DMS 273 (cell line): Measurements from ENCODE around the gene MIEF1.

Experiments used
- DNase-seq: peaks from one replicate; lab custom pipeline; 2025; ENCODE audit not compliant: unreplicated experiment; lab: John Stamatoyannopoulos, UW

Gene MIEF1

DNA sequence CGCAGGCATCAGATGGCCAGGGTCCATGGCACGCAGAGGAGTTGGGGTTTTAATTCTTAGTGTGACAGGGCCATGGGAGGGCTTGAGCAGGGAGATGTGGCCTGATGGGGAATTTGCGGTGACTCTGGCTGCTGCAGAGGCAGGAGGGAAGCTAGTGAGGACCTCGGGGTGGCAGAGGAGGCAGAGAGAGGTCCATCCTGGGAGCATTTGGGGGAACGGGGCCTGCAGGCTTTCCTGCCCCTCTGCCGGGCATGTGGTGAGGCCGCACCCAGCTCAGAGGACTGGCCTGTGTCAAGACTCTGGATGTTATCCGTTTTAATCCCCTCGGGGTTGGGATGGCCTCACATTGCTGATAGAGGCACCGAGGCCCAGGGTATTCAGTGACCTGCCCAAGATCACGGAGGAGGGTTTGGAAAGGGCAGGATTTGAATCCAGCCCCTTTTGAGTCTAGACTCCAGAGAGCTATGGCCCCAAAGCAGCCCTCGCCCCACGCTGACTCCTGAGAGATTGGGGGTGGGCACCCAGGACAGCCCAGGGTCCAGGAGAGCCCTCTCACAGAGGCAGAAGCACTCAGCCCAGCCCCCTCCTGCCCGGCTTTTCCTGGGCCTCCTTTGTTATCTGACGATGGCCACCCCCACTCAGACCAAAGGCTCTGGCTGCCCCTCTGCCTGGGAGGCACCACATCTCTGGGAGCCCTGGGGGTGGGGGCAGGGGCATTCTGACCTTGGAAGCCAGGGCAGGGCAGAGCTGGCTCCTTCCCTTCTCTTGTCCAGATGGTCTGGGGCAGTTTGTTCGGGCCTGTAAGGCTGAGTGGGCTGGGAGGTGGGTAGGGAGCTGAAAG, 31.4 kb upstream of the MIEF1 start:
- DNase-seq = no peak

DNA sequence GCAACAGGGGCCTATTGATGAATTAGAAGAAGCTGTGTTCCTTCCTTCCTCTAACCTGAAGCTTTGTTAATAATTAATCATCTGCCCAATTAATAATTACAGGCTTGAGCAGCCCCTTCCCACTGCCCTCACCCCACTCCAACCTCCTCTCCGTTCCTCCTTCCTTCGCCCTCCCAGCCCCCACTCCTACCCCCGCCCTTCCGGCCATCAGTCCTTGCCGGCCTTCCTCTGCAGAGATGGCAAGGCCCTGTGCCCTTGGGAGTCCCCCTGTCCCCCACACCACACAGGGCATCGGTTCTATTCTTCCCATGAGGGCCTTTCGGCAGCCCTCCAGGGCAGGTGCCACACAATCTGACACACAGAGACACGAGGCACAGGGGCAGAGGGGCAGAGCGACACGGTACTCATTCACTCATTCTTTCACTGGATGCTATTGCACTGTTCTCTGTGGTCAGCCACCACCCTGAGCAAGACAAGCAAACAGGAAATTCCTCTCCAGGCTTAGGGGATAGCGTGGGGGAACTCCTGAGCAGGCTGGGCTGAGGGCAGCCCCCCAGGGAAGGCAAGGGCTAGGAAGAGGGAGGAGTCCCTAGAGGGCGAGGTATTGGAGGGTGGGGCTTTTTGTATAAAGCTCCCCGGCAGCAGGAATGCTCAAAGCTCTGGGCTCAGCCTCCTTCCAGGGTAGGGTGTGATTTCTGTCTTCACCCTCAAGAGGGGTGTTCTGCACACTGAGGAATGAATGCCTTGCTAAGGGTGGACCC, 30.5 kb upstream of the MIEF1 start:
- no peak for DNase-seq

DNA sequence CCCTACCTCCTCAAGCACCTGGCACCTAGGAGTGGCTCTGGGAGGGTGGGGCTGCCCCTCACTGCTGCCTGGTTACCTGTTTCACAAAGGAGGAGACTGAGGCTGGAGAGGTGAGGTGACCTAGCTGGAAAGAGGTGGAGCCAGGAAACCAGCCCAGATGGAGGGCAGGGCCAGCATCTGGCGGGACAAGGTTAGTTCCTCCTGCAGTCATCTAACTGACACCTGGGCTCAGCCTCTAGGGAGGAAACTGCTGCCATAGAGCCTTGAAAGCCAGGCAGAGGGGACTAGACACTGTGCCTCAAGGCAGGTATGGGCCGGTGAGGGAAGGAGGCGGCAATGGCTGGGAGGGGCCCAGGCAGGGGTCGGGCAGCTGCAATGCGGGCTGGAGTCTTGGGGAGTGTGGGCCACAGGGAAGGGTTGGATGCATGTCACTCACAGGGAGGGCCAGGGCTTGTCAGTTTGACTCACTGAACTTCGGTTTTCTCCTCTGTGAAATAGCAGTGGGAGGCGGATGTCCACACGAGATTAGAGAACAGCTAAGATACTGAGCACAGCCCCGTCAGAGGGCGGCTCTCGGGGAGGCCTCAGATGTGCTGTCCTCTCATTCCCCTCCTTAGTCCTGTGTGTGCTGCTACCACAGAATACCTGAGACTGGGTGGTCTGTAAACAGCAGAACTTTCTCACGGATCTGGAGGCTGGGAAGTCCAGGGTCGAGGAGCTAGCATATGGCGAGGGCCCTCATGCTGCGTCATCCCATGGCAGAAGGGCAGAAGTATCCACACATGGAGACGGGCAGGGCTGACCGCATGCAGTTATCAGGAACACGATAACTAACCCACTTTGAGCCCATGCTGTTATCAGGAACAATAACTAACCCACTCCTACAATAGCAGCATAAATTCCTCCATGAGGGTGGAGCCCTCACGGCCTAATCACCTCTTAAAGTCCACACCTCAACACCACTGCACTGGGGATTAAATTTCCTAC, 29.2 kb upstream of the MIEF1 start:
- DNase-seq = no peak

DNA sequence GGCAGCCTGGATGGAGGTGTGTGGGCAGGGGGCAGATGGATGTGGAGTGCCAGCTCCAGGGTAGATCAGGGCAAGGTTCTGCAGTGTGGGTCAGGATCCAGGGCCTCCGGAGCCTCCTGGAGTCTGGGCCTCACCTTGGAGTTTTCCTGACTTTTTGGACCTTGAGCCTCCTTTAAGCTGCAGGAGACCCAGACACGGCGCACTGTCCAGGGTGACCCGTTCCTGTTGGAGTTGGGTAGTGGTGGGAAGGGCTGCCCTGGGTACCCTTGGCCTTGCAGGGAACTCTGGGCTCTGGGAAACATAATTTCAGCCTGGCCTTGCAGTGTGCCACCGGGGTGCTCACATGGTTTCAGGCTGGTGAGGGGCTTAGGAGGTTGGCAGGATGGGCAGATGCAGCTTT, 28.2 kb upstream of the MIEF1 start:
- no peak for DNase-seq

DNA sequence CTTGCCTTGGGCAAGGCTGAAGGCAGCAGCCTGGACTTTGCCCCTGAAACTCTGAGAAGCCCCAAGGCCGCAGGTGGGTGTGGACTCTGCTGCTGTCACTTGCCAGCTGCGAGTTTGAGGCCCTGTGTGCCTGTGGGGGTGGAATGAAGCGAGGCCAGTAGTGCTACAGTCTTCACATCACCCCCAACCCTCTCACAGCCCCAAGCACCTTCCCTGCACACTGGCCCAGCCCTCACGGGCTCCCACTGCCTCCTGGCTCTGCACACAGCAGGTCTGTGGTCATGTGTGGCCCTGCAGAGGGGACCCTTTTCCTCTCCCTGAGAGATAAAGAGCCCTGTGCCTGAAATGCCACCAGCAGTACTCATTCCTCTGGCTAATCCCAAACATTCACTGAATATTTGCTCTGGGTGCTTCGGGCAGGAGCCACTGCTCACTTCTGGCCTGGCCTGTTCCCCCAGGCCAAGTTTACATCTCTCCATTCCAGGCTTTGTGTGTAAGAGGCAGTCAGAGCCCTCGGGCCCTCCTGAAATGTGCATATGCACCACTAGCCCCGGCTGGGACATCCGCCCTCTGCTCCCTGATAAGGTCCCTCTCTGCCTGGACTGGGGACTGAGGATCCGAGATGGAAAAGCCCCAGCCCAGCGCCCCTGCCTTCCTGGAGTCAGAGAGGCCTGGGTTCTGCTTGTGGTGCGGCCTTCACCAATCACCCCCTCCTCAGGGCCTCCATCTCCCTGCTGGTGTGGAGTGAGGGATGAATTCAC, 27.6 kb upstream of the MIEF1 start:
- no peak for DNase-seq

DNA sequence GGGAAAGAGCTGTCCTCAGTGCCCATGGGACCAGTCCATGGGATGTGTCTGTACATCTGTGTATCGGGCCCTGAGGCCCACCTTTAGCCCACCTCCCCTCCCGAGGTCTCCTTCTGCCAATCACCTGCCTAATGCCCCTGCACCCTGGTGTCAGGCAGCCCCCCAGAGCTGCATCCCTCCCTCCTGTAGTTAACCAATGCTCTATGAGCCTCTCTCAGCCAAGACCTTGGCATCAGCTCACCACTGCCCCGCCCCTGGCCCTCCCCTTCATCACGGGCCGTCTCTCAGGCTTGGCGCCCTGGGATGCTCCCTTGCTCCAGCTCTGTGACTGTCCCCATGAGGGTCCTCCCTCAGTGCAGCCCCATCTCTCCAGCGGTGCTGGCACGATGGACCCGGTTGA, 26.8 kb upstream of the MIEF1 start:
- no peak for DNase-seq

DNA sequence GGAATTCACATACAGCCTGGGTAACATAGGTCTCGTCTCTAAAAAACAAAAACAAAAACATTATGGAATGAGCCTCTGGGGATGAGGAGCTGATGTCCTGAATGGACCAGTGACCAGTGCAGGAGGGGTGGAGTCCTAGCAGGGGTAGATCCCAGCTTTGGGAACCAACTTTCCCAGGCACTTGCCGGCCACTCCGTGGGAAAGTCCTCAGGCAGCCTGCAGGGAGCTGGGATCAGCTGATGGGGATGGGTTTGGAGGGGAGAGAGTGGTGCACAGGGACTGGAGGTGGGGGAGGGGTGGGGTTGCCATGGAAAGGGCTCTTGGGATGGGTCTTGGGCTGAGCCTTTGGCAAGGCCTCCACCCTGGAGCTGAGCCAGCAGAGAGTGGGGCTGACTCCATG, 26.2 kb upstream of the MIEF1 start:
- no peak for DNase-seq

DNA sequence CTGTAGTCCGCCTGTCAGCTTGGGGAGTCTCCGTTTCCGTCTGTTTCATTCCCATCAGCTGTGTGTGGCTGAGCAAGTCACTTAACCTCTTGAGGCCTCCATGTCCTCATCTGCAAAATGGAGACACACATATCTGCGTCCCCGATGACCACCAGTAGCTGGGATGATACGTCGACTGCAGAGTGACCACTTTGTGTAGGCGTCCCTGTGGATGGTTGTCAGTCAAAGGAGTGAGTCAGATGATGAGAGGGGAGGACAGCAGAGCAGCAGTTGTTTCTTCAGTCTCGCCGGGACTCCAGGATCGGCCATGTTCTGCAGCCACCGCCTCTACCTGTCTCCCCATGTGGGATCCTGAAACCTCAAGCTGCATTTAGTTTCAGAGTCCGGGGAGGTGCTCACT, 25.4 kb upstream of the MIEF1 start:
- no peak for DNase-seq

DNA sequence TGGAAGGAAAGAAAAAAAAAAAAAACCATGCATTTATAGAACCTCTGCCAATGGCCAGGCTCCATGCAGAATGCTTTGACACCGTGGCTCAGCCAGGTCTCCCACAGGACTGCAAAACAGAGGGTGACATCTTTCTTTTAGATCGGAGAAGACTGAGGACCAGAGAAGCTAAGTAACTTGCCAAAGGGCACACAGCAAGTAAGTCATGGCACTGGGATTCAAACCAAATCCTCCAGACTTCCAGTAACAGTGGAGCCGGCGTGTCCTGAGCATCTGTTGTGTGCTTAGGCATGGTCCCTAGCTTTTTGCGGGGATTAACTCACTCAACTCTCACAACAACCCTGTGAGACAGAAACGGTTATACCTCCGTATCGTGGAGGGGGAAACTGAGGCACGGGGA, 24.5 kb upstream of the MIEF1 start:
- no peak for DNase-seq

DNA sequence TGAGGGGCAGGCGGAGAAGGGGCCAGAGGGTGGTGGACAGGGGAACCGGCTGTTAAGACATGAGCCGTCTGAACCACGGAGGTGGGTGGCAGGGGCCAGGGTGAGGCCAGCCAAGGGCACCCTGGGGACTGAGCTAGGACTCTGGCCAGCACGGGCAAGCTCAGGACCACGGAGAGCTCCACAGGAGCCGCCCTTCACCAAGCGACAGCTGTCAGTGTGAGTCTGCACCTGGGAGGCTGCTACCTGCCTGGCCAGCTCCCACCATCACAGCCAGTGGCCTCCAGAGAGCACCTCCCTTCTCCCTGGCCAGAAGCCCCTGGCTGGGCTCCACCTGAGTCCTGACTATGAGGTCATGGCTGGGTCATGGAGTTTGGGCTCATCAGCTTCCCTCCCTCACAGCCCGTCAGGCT, 23.6 kb upstream of the MIEF1 start:
- DNase-seq = no peak

DNA sequence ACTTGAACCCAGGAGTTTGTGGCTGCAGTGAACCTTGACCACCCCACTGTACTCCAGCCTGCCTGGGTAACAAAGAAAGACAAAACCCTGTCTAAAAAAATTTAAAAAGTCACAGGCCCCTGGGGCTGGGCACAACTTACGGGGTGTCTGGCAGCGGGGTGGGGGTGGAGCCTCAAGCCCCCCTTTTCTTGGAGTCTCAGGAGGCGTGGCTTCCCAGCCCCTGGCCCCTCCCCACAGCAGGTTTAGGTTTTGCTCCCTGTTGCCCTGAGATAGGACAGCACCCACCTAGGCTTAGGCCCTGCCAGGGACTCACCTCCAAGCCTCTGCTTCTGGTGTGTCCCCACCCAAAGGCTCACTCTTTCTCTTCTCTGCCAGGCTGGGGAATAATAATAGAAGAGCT, 22.8 kb upstream of the MIEF1 start:
- no peak for DNase-seq

DNA sequence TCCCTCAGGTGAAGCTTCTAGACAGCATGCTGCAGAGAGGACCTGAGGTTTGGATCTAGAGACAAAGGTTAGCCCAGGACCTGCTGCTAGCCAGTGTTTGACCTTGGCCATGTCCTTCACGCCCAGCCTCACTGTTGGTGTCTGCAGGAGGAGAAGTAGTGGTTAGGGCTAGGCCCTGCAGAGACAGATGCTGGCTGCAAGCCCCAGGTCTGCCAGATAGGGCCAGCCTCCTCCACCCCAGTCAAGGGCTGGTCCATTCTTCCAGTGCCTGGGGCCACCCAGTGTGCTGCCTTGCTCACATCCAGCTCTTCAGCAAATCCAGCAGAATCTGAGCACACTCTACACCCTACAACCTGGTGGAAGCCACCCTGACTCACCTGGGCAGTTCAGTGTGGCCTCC, 21.5 kb upstream of the MIEF1 start:
- no peak for DNase-seq

DNA sequence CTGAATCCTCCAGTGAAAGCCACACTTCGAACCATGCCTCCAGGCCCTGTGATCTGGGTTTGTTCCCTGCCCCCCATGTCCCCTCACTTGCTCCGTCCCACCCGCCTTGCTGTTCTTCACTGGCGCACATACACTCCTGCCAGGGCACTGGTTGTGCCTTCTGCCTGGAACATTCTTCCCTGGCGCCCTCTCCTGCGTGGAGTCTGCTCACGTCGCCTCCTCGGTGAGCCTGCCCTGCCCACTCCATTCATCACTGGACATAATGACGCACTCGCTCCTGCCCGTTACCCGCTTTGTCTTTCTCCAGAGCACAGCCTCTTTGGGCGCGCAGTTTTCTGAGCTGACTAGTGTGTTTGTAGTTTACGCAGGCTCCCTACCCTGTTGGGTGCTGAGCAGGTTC, 21.0 kb upstream of the MIEF1 start:
- DNase-seq = no peak

DNA sequence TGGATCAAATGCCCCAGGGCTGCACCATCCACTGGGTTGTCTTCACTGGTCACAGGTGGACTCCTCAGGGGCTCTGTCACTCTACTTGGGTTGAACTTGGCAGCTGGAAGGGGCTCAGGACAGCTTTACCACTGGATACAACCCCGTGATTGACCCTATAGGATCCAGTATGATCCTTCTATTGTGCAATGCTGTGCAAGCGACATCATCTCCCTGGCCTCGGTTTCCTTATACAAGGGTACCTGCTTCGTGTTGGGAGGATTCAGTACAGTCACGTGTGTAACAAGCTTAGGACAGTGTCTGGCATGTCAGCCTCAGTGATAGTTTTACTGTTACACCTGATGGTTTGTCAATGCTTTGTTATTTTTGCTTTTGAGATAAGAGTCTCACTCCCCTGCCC, 20.5 kb upstream of the MIEF1 start:
- DNase-seq = no peak

DNA sequence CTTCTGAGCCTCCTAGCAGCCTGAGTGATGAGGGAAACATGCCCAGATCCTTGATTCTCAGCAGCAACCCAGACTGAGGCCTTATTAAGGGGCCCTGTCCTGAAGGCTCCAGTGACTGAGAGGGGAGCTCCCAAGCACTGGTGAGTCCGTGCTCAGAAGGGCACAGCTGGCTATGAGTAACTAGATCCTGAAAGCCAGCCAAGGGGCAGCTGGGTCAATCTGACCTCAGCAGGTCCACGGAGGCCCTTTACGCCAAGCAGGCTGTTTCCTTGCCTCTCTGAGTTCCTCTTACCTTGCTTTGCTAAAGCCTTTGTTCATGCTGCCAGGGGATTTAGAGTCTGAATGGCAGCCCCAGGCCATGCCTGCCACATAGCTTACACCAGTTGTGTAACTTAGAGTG, 19.3 kb upstream of the MIEF1 start:
- no peak for DNase-seq

DNA sequence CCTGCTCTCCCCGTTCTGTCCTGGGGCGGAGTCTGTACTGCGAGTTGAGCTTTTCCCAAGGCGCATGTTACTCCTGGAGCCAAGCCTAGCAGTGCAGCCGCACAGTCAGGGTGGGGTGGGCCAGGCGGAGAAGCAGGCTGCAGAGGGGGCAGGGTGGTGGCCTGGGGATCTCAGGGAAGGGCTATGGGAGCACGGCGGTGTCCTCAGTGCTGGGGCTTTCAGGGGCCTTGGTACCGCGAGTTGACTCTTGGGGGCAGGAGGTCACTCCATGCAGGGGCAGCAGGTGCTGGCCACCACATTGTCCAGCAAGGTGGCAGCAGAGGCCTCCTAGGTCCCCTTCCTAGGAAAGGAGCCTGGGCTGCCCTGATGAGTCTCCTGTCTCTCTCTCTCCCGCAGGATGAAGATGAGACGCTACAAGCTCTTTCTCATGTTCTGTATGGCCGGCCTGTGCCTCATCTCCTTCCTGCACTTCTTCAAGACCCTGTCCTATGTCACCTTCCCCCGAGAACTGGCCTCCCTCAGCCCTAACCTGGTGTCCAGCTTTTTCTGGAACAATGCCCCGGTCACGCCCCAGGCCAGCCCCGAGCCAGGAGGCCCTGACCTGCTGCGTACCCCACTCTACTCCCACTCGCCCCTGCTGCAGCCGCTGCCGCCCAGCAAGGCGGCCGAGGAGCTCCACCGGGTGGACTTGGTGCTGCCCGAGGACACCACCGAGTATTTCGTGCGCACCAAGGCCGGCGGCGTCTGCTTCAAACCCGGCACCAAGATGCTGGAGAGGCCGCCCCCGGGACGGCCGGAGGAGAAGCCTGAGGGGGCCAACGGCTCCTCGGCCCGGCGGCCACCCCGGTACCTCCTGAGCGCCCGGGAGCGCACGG, 14.9 kb upstream of the MIEF1 start:
- peak; percentile 32 for DNase-seq

DNA sequence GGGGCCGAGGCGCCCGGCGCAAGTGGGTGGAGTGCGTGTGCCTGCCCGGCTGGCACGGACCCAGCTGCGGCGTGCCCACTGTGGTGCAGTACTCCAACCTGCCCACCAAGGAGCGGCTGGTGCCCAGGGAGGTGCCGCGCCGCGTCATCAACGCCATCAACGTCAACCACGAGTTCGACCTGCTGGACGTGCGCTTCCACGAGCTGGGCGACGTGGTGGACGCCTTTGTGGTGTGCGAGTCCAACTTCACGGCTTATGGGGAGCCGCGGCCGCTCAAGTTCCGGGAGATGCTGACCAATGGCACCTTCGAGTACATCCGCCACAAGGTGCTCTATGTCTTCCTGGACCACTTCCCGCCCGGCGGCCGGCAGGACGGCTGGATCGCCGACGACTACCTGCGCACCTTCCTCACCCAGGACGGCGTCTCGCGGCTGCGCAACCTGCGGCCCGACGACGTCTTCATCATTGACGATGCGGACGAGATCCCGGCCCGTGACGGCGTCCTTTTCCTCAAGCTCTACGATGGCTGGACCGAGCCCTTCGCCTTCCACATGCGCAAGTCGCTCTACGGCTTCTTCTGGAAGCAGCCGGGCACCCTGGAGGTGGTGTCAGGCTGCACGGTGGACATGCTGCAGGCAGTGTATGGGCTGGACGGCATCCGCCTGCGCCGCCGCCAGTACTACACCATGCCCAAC, 14.1 kb upstream of the MIEF1 start:
- no peak for DNase-seq

DNA sequence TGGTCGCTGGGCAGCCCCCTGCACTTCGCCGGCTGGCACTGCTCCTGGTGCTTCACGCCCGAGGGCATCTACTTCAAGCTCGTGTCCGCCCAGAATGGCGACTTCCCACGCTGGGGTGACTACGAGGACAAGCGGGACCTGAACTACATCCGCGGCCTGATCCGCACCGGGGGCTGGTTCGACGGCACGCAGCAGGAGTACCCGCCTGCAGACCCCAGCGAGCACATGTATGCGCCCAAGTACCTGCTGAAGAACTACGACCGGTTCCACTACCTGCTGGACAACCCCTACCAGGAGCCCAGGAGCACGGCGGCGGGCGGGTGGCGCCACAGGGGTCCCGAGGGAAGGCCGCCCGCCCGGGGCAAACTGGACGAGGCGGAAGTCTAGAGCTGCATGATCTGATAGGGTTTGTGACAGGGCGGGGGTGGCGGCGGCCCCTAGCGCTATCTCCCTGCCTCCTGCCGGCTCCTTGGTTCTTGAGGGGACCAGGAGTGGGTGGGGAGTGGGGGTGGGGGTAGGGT, 13.5 kb upstream of the MIEF1 start:
- no peak for DNase-seq
